ENCODE results near the gene RAB28. TPM values are rescaled to one million over a fixed set of nuclear protein-coding genes. Genes with fewer than 3 reads are reported as not detected.

The RAB28 gene
- total RNA-seq, 1 experiment from 2014 or later, result 19.8 TPM

DNA sequence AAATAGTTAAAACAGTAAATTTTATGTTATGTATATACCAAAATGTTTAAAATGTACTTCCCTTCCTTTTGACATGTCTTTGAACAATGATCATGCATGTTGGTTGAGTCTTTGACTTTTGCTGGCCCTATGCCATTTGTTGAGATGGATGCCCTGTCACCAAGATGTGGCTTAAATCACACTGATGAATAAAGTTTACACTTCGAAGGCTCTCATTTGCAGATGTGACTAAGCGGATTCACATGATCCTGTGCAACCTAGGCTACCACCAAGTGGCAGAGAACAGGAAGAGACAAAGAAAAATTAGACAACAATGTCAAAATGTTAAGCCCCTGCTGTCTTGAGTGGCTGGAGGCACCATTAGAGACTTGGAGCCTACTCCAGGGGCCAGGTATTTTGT is 139.9 kb downstream of the RAB28 start:
- Histone ChIP-seq H4K5ac (ENCODE audit: insufficient read length, low read depth, low read length) (no peak overlapping the region), H2BK20ac (ENCODE audit: low read depth, low read length, poor library complexity, severe bottlenecking) (no peak overlapping the region), H3K18ac (ENCODE audit: insufficient read length, low read depth, low read length) (no peak overlapping the region), H2AK5ac (ENCODE audit: insufficient read length, low read length) (no peak overlapping the region), H2BK15ac (ENCODE audit: low read depth, low read length) (no peak overlapping the region), H3K4me2 (ENCODE audit: insufficient read depth, insufficient read length, low read length) (no peak overlapping the region), H2AFZ (ENCODE audit: low read length) (no peak overlapping the region), H3K56ac (ENCODE audit: insufficient read length, low read depth, low read length) (no peak overlapping the region), H3K27me3 (ENCODE audit: insufficient read depth, low read length) (no peaks in the 10 kb centered on the region), H3K27ac (ENCODE audit: insufficient read length, low read depth, low read length) (no peak overlapping the region), H4K20me1 (ENCODE audit: control insufficient read depth, insufficient read depth, insufficient read length) (no peaks in the 10 kb centered on the region), H2BK120ac (ENCODE audit: low read depth, low read length, poor library complexity, severe bottlenecking) (no peak overlapping the region), H2BK5ac (ENCODE audit: insufficient read length, low read length) (no peak overlapping the region), H2BK12ac (ENCODE audit: insufficient read length, low read depth, low read length) (no peak overlapping the region), H3K9me3 (ENCODE audit: control insufficient read depth, low read depth, low read length) (no peaks in the 10 kb centered on the region), H3K23me2 (ENCODE audit: insufficient read length, low read depth, low read length, poor library complexity, severe bottlenecking) (no peaks in the 10 kb centered on the region), H3K4me1 (ENCODE audit: insufficient read depth, low read length) (no peaks in the 10 kb centered on the region), H3K23ac (ENCODE audit: insufficient read length, low read depth, low read length) (no peak overlapping the region), H4K91ac (ENCODE audit: insufficient read length, low read depth, low read length) (no peak overlapping the region), H3K79me2 (ENCODE audit: insufficient read depth, low read length) (no peaks in the 10 kb centered on the region), H4K8ac (replicated peaks; ENCODE audit: insufficient read length, low read depth, low read length) (no peak overlapping the region), H3K14ac (ENCODE audit: insufficient read depth, low read length) (no peak overlapping the region), H3K79me1 (ENCODE audit: insufficient read depth, low read depth, low read length, poor library complexity, severe bottlenecking) (no peaks in the 10 kb centered on the region), H3T11ph (ENCODE audit: low read length) (no peak overlapping the region), H3K4ac (ENCODE audit: low read depth, low read length) (no peak overlapping the region), H3K9ac (ENCODE audit: extremely low read depth, insufficient read length, low read length) (no peak overlapping the region)
- no peak for DNase-seq
- H3K27ac Mint-ChIP-seq, result no peak overlapping the region; a peak in 1 of 7 replicates
- peaks cover 3 to 11% of the 10 kb centered on the region in 2 experiments for H3K4me1 Mint-ChIP-seq
- TF ChIP-seq, protein P1, sequence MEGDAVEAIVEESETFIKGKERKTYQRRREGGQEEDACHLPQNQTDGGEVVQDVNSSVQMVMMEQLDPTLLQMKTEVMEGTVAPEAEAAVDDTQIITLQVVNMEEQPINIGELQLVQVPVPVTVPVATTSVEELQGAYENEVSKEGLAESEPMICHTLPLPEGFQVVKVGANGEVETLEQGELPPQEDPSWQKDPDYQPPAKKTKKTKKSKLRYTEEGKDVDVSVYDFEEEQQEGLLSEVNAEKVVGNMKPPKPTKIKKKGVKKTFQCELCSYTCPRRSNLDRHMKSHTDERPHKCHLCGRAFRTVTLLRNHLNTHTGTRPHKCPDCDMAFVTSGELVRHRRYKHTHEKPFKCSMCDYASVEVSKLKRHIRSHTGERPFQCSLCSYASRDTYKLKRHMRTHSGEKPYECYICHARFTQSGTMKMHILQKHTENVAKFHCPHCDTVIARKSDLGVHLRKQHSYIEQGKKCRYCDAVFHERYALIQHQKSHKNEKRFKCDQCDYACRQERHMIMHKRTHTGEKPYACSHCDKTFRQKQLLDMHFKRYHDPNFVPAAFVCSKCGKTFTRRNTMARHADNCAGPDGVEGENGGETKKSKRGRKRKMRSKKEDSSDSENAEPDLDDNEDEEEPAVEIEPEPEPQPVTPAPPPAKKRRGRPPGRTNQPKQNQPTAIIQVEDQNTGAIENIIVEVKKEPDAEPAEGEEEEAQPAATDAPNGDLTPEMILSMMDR (conservative IDR thresholded peaks at IDR 0.05), result no peak
- H3K4me3 Mint-ChIP-seq, result no peak overlapping the region
- no CpG with 5 or more reads among the region's 2 CpGs for WGBS (ENCODE audit: extremely low coverage, insufficient read length, low lambda C conversion rate)
- H3K27me3 Mint-ChIP-seq (ENCODE audit: low read depth), result no peaks in the 10 kb centered on the region
- H3K9me3 Mint-ChIP-seq, result peaks cover 5 to 8% of the 10 kb centered on the region in 2 experiments
- H3K36me3 Mint-ChIP-seq (ENCODE audit: insufficient read depth in 1 of 3, low read depth in 3 of 3), result peaks cover 8 to 13% (median 11%) of the 10 kb centered on the region in 3 experiments
